AG10803 (cell line): ENCODE data around the gene TMBIM1.
A peak's percentile ranks its signal among the peaks of the same experiment; 100 is the strongest.

ENCODE experiments used
- DNase-seq: peaks from one replicate; pipeline ENCODE4 v3.0.0; 2010; ENCODE audit warnings: low read depth
- H3K4me3 ChIP-seq: 2 replicates; pipeline ENCODE4 v1.5.1; 2011; ENCODE audit warnings: mild to moderate bottlenecking, low read length, control low read depth
- CTCF ChIP-seq: conservative IDR thresholded peaks from 2 replicates; pipeline ENCODE4 v1.5.1; 2011; ENCODE audit warnings: mild to moderate bottlenecking, low read length, control low read depth, inconsistent platforms

TMBIM1 gene

GRCh38 chr2:218270721-218271486, 21.4 kb downstream of the TMBIM1 start:
- DNase-seq, result no peak
- no peak for TF ChIP-seq CTCF
- peak overlapping the region; percentile 93 for H3K4me3 ChIP-seq

GRCh38 chr2:218269900-218270720, 22.2 kb downstream of the TMBIM1 start, which contains the start of the genes AAMP and PNKD:
AAMP (minus strand) TSS chr2:218270137; CDS start chr2:218270086, 51 bp downstream.
PNKD (plus strand) TSS chr2:218270519; CDS start chr2:218270536, 17 bp downstream.
- DNase-seq, result peak; percentile 99
- peak; percentile 8; the same call in 1 of the 2 replicates for TF ChIP-seq CTCF

DNA sequence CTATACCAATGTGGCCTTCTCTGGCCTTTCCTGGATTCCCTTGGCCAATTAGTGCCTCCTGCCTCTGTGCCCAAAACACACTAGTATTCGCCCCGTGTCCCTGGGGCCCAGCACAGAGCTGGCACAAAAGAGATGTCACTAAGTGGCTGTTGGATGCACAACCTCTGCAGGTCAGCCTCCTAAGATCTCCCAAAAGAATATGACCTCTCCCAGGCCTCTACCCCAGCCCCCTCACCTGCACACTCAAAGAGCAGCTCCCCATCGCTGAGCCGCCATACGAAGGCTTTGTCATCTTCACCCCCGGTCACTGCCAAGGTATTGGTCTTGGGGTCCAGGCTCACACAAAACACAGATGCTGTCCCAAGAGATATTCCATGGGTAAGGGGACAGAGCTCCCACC, 25.0 kb downstream of the TMBIM1 start:
- H3K4me3 ChIP-seq, result no peak overlapping the region
- TF ChIP-seq CTCF, result no peak
- DNase-seq, result no peak

More at GRCh38 chr2:218269900-218270720, 22.2 kb downstream of the TMBIM1 start, which contains the start of the genes AAMP and PNKD:
- H3K4me3 ChIP-seq, result peak within 1 kb of the TSS; percentile 95

DNA sequence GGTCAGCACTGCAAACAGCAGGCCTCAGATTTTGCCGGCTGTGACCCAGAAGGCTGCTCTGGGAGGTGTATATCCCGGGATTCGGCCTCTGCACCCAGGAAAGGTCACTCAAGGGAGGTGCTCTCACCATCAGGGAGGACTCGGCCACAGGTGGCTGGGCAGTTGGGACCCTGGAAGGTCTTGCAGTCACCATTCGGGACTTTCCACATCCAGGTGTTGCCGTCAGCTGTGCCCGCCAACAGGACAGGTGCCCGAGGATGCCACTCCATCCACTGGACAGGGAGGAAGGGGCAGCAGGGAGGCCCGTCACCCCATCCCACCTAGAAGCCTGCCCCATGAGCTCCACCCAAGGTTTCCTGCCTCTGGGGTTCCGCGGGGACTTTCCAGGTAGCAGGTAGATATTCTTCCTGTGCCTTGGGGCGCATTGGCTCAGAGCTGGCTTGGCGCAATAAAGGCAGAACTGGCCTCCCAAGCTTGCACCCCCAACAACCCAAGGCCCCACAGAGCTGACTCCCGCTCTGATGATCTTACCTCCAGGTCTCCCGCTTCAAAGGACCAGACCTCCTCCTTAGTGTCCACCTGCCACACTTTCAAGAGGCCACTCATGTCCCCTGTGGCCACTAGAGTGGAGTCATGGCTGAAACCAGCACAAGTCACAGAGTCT, 25.9 kb downstream of the TMBIM1 start:
- no peak for TF ChIP-seq CTCF
- DNase-seq, result no peak
- H3K4me3 ChIP-seq, result no peak overlapping the region

- no peak for DNase-seq
- H3K4me3 ChIP-seq, result no peak overlapping the region
- TF ChIP-seq CTCF, result no peak
Observed at GRCh38 chr2:218265626-218266025, 26.7 kb downstream of the TMBIM1 start.

- DNase-seq, result no peak
- TF ChIP-seq CTCF, result no peak
- H3K4me3 ChIP-seq, result no peak overlapping the region
Observed at GRCh38 chr2:218264773-218265561, 27.3 kb downstream of the TMBIM1 start.
